Right lobe of liver (tissue), 6 donors: ENCODE data around the gene GPC2. TPM values are rescaled to one million over a fixed set of nuclear protein-coding genes. Genes with fewer than 3 reads are reported as not detected.
"Not testable (repeated sequence)": the region's sequence is repeated elsewhere in the genome, so short reads cannot be mapped to it uniquely, and the experiment has no call there.

ENCODE experiments used
- ATAC-seq, 4 donors: fragments of 200-7000 bp; cut with Tn5 transposase; one replicate each; pipeline ENCODE4 v1.9.1; 2020; ENCODE audit warnings: mild to moderate bottlenecking in 4 of 4, moderate library complexity in 4 of 4
- DNase-seq, 3 donors: peaks; one replicate each; pipeline ENCODE4 v3.0.0-alpha.2; 2020
- H3K27ac ChIP-seq, 3 donors: fragments of 200-600 bp; one replicate each; pipeline ENCODE4 v1.8.0; 2022
- H3K27me3 ChIP-seq, 2 donors: fragments of 200-600 bp; one replicate each; pipeline ENCODE4 v1.8.0; 2022
- H3K36me3 ChIP-seq, 4 donors: fragments of 200-600 bp; sonication (generic) in 1 of 4; one replicate each; pipeline versions ENCODE4 v1.5.1 to v1.8.0; 2017 to 2022; ENCODE audit warnings: control low read depth in 1 of 4
- H3K4me1 ChIP-seq, 4 donors: fragments of 200-600 bp; sonication (generic) in 1 of 4; one replicate each; pipeline versions ENCODE4 v1.5.1 to v1.8.0; 2017 to 2022; ENCODE audit warnings: control low read depth in 1 of 4
- H3K4me3 ChIP-seq, 3 donors: fragments of 200-600 bp; one replicate each; pipeline ENCODE4 v1.8.0; 2022
- H3K9me3 ChIP-seq, 4 donors: fragments of 200-600 bp; sonication (generic) in 1 of 4; one replicate each; pipeline versions ENCODE4 v1.5.1 to v1.8.0; 2017 to 2022; ENCODE audit warnings: control low read depth in 1 of 4
- POLR2A ChIP-seq: fragments of 450-650 bp; IDR thresholded peaks from one replicate; pipeline ENCODE4 v1.6.1; 2017; ENCODE audit warnings: antibody characterized with exemption, mild to moderate bottlenecking
- WGBS: methylation state at CpG from one replicate; pipeline ENCODE4 v1.1.6; 2018; ENCODE audit warnings: low coverage, low lambda C conversion rate; ENCODE audit not compliant: insufficient coverage; ENCODE audit errors: missing lambda C conversion rate; 5-methylcytosine and 5-hydroxymethylcytosine counted together
- intact Hi-C, 2 donors: fragments of 100-400 bp; cut with DNase I; formaldehyde crosslinking; loops; one replicate each; pipeline versions ENCODE4 v1.11.2 to v1.14.1; 2022
- total RNA-seq, 6 experiments: library from RNA; depleted of rRNA in 2 of 6; stranded (reverse); fragments of >200 nt in 2 of 6; fragmentation: NEBNext Ultra II Directional in 3 of 6; extraction: Animal tissue kit (Norgen Biotek cat#: 25700) in 3 of 6; gene quantifications; one replicate each; pipeline versions ENCODE4 v1.1.0 to v1.2.4, GENCODE V29; 2016 to 2023
- TF ChIP-seq, protein P1 (sequence below), 4 donors: fragments of 200-600 bp in 3 of 4; fragments of 450-650 bp in 1 of 4; IDR thresholded peaks; one replicate each; pipeline versions ENCODE4 v1.5.1 to v1.8.0; 2016 to 2022; ENCODE audit warnings: antibody characterized with exemption in 4 of 4, mild to moderate bottlenecking in 2 of 4
- donor health status: DM: no; HTN: yes; CAD: no.
- donor health status: DM: no; HTN: no; CAD: no.
- donor health status: DM: no; HTN: no; CAD: no.
- donor health status: DM: no; HTN: yes; CAD: no.
- donor health status: DM: no; HTN: yes; CAD: no.

Gene GPC2
- total RNA-seq, 6 experiments from 2014 or later, result 0.35 to 0.40 TPM; not detected in 4

DNA sequence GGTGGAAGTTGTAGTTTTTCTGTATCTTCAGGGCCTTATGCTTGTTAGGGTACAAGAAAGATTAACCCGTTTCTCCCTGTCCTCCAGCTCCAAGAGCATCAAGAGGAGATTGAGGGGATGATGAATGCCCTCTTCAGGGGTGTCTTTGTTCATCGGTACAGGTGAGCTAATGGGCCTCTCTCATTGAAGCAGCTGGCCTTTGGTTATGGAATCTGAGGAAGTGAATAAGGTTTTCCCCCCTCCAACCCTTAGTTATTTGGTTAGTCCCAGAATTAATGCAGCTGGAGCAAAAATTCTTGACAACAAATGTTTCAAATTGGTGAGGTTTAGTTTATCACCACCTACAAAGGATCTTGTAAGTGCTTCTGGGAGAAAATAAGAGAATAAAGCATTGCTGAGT lies 18.0 kb upstream of the GPC2 start:
- intact Hi-C loops, result no loop called here
- 86% methylated on average over 1 of the region's 2 CpGs for WGBS
- TF ChIP-seq, protein P1, sequence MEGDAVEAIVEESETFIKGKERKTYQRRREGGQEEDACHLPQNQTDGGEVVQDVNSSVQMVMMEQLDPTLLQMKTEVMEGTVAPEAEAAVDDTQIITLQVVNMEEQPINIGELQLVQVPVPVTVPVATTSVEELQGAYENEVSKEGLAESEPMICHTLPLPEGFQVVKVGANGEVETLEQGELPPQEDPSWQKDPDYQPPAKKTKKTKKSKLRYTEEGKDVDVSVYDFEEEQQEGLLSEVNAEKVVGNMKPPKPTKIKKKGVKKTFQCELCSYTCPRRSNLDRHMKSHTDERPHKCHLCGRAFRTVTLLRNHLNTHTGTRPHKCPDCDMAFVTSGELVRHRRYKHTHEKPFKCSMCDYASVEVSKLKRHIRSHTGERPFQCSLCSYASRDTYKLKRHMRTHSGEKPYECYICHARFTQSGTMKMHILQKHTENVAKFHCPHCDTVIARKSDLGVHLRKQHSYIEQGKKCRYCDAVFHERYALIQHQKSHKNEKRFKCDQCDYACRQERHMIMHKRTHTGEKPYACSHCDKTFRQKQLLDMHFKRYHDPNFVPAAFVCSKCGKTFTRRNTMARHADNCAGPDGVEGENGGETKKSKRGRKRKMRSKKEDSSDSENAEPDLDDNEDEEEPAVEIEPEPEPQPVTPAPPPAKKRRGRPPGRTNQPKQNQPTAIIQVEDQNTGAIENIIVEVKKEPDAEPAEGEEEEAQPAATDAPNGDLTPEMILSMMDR (IDR thresholded peaks at IDR 0.05), result no peak
- TF ChIP-seq POLR2A, result no peak
- H3K36me3 ChIP-seq, result no peaks in the 10 kb centered on the region
- ATAC-seq (no peak), DNase-seq (no peak)
- H3K27ac ChIP-seq, result no peak overlapping the region
- no peaks in the 10 kb centered on the region for H3K4me1 ChIP-seq
- no peak overlapping the region for H3K4me3 ChIP-seq
- no peaks in the 10 kb centered on the region for H3K27me3 ChIP-seq
- no peaks in the 10 kb centered on the region for H3K9me3 ChIP-seq

DNA sequence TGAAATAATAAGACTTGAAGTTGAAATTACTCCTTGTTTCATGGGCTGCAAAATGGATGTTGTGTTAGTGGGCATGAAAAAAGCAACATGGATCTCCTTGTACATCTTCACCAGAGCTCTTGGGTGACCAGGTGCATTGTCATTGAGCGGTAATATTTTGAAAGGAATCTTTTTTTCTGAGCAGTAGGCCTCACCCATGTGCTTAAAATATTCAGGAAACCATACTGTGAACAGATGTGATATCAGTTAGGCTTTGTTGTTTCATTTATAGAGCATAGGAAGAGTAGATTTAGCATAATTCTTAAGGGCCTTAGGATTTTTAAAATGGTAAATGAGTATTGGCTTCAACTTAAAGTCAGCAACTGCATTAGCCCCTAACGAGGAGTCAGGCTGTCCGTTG lies 15.8 kb upstream of the GPC2 start:
- H3K36me3 ChIP-seq, result no peaks in the 10 kb centered on the region
- TF ChIP-seq POLR2A, result no peak
- TF ChIP-seq, protein P1 (IDR thresholded peaks at IDR 0.05), result no peak
- DNase-seq (no peak), ATAC-seq (no peak)
- 58% methylated on average over 2 of the region's 3 CpGs for WGBS
- H3K4me1 ChIP-seq, result no peaks in the 10 kb centered on the region
- intact Hi-C loops, result no loop called here
- no peaks in the 10 kb centered on the region for H3K9me3 ChIP-seq
- H3K4me3 ChIP-seq, result no peak overlapping the region
- no peaks in the 10 kb centered on the region for H3K27me3 ChIP-seq
- H3K27ac ChIP-seq, result no peak overlapping the region

DNA sequence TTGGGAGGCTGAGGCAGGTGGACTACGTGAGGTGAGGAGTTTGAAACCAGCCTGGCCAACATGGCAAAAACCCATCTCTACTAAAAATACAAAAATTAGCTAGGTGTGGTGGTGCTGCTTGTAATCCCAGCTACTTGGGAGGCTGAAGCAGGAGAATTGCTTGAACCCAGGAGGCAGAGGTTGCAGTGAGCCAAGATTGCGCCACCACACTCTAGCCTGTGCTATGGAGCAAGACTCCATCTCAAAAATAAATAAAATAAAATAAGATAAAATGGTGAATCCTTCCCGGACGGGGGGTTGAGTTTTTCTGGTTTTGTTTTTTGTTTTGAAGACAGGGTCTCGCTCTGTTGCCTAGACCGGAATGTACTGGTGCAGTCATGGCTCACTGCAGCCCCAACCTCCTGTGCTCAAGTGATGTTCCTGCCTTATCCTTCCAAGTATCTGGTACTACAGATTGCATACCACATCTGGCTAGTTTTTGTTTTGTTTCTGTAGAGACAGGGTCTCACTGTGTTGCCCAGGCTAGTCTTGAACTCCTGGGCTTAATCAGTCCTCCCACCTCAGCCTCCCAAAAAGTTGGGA lies 15.2 kb upstream of the GPC2 start:
- WGBS, result 84% methylated on average over 5 of the region's 6 CpGs
- H3K4me1 ChIP-seq, DNase-seq, H3K27me3 ChIP-seq, ATAC-seq, H3K9me3 ChIP-seq, H3K4me3 ChIP-seq, H3K27ac ChIP-seq, H3K36me3 ChIP-seq, intact Hi-C loops: not testable (repeated sequence)

DNA sequence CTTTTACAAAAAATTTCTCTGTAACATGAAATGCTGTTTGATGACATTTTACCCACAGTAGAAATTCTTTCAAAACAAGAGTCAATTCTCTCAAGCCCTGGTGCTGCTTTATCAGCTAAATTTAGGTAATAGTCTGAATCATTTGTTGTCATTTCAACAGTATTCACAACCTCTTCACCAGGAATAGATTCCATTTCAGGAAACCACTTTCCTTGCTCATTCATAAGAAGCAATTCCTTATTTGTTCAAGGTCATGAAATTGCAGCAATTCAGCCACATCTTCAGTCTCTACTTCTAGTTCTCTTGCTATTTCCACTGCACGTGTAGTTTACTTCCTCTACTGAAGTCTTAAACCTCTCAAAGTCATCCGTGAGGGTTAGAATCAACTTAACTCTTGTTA lies 14.6 kb upstream of the GPC2 start:
- Histone ChIP-seq H3K9me3 (no peaks in the 10 kb centered on the region), H3K27ac (no peak overlapping the region), H3K36me3 (no peaks in the 10 kb centered on the region), H3K4me1 (no peaks in the 10 kb centered on the region), H3K27me3 (no peaks in the 10 kb centered on the region), H3K4me3 (no peak overlapping the region)
- TF ChIP-seq POLR2A, result no peak
- TF ChIP-seq, protein P1 (IDR thresholded peaks at IDR 0.05), result no peak
- no peak for DNase-seq
- intact Hi-C loops, result no loop called here
- 35% methylated on average over 2 of the region's 2 CpGs for WGBS
- no peak for ATAC-seq

DNA sequence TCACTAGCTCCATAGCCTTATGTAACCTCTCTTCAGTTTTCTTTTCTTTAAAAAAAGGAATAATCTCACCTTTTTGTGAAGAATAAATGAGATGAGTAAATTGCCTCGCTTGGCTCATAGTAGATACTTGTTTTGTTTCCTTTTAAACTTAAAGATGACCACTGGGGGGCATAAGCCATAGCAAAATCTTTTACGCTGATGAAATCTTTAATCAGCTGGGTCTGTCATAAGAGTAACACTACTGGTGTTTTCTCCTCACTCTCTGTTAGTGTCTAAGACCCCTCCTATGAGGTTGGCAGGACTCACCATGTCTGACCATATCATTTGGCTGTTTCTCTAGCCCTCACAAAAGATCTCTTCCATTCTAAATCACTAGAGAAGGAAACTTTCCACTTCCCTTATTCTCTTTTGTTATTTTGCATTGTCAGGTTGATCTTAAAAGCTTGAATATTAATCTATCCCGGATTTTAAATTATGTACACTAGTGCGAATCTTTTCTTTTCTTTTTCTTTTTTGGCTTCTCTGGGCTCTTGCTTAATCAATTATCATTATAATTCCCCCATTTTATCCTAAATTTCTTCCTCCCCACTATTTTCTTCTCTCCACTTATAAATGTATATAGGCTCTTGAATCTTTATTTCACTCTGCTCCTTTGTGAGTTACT lies 13.0 kb upstream of the GPC2 start:
- intact Hi-C loops, result no loop called here
- peak; percentile 85 to 92 (median 88) for ATAC-seq
- Histone ChIP-seq H3K27me3 (no peaks in the 10 kb centered on the region), H3K4me1 (no peaks in the 10 kb centered on the region), H3K27ac (no peak overlapping the region), H3K4me3 (no peak overlapping the region), H3K9me3 (no peaks in the 10 kb centered on the region), H3K36me3 (no peaks in the 10 kb centered on the region)
- WGBS, result 22% methylated on average over 4 of the region's 4 CpGs
- TF ChIP-seq, protein P1 (IDR thresholded peaks at IDR 0.05), result peak; percentile 50 to 57 (median 56)
- no peak for TF ChIP-seq POLR2A
- DNase-seq, result no peak
